Endothelial cell (in vitro differentiated cells): Measurements from ENCODE around the gene PTPRM. TPM values are rescaled to one million over a fixed set of nuclear protein-coding genes. Genes with fewer than 3 reads are reported as not detected.
A peak's percentile ranks its signal among the peaks of the same experiment; 100 is the strongest.

ENCODE experiments used
- DNase-seq: peaks from one replicate; pipeline ENCODE4 v3.0.0; 2021; ENCODE audit warnings: low spot score
- H3K27ac Mint-ChIP-seq: one replicate; pipeline ENCODE4 v1.8.0; 2021; ENCODE audit warnings: mixed read lengths, inconsistent platforms; ENCODE audit not compliant: unreplicated experiment
- H3K27me3 Mint-ChIP-seq: one replicate; pipeline ENCODE4 v1.8.0; 2021; ENCODE audit warnings: mild to moderate bottlenecking, moderate library complexity, mixed read lengths, inconsistent platforms; ENCODE audit not compliant: unreplicated experiment
- H3K36me3 Mint-ChIP-seq: one replicate; pipeline ENCODE4 v1.8.0; 2021; ENCODE audit warnings: mild to moderate bottlenecking, low read depth, mixed read lengths, inconsistent platforms; ENCODE audit not compliant: unreplicated experiment
- H3K4me1 Mint-ChIP-seq: one replicate; pipeline ENCODE4 v1.8.0; 2021; ENCODE audit warnings: mild to moderate bottlenecking, mixed read lengths, inconsistent platforms; ENCODE audit not compliant: unreplicated experiment
- H3K4me3 Mint-ChIP-seq: one replicate; pipeline ENCODE4 v1.8.0; 2021; ENCODE audit warnings: mild to moderate bottlenecking, mixed read lengths, inconsistent platforms; ENCODE audit not compliant: unreplicated experiment
- H3K9me3 Mint-ChIP-seq: one replicate; pipeline ENCODE4 v1.8.0; 2021; ENCODE audit warnings: mixed read lengths, inconsistent platforms; ENCODE audit not compliant: unreplicated experiment
- CTCF ChIP-seq: fragments of 200-600 bp; sonication (generic); IDR thresholded peaks from one replicate; pipeline ENCODE4 v1.5.0; 2021; ENCODE audit warnings: antibody characterized with exemption; ENCODE audit not compliant: unreplicated experiment
- total RNA-seq: library from RNA; stranded (reverse); fragmentation: NEBNext Ultra II Directional; extraction: Animal tissue kit (Norgen Biotek cat#: 25700); gene quantifications from one replicate; pipeline ENCODE4 v1.2.1, GENCODE V29; 2021; ENCODE audit not compliant: unreplicated experiment

PTPRM gene
- total RNA-seq, 1 donor from 2014 or later = 284 TPM

- Mint-ChIP-seq H3K27ac (no peak overlapping the region), H3K9me3 (no peaks in the 10 kb centered on the region), H3K4me1 (peaks cover 6% of the 10 kb centered on the region), H3K4me3 (no peak overlapping the region), H3K27me3 (peaks cover 3% of the 10 kb centered on the region), H3K36me3 (no peaks in the 10 kb centered on the region)
- no peak for TF ChIP-seq CTCF
- DNase-seq = no peak
These were observed 420.3 kb downstream of the PTPRM start for GRCh38 chr18:7987284-7987976.

- no peaks in the 10 kb centered on the region for H3K4me1 Mint-ChIP-seq
- no peak for TF ChIP-seq CTCF
- DNase-seq = no peak
- no peak overlapping the region for H3K4me3 Mint-ChIP-seq
- H3K9me3 Mint-ChIP-seq = no peaks in the 10 kb centered on the region
- no peaks in the 10 kb centered on the region for H3K36me3 Mint-ChIP-seq
- H3K27ac Mint-ChIP-seq = no peak overlapping the region
- H3K27me3 Mint-ChIP-seq = peaks cover 3% of the 10 kb centered on the region
These were observed 423.6 kb downstream of the PTPRM start for GRCh38 chr18:7990670-7991069.

- H3K27ac Mint-ChIP-seq = no peak overlapping the region
- peaks cover 20% of the 10 kb centered on the region for H3K4me1 Mint-ChIP-seq
- H3K9me3 Mint-ChIP-seq = no peaks in the 10 kb centered on the region
- H3K4me3 Mint-ChIP-seq = no peak overlapping the region
- no peak for TF ChIP-seq CTCF
- peaks cover 6% of the 10 kb centered on the region for H3K27me3 Mint-ChIP-seq
- DNase-seq = no peak
- no peaks in the 10 kb centered on the region for H3K36me3 Mint-ChIP-seq
These were observed 434.7 kb downstream of the PTPRM start for GRCh38 chr18:8001711-8002301.

GRCh38 chr18:8003878-8004675 is 437.0 kb downstream of the PTPRM start:
- no peak for DNase-seq
- H3K4me1 Mint-ChIP-seq = peaks cover 36% of the 10 kb centered on the region
- no peaks in the 10 kb centered on the region for H3K36me3 Mint-ChIP-seq
- H3K27me3 Mint-ChIP-seq = peaks cover 6% of the 10 kb centered on the region
- H3K4me3 Mint-ChIP-seq = no peak overlapping the region
- H3K9me3 Mint-ChIP-seq = no peaks in the 10 kb centered on the region
- H3K27ac Mint-ChIP-seq = peak overlapping the region; percentile 58
- TF ChIP-seq CTCF = no peak
